Activated naive CD4-positive, alpha-beta T cell treated with anti-CD3 and anti-CD28 coated beads, Interleukin-2, amount 50 U/mL, for 72 hours (primary cell): ENCODE data around the gene PHF24. TPM values are rescaled to one million over a fixed set of nuclear protein-coding genes. Genes with fewer than 3 reads are reported as not detected.

Experiments
- ATAC-seq, 2 donors: fragments of 150-1000 bp; cut with Tn5 transposase; 2 replicates each; pipeline ENCODE4 v1.10.0; 2021; ENCODE audit warnings: mild to moderate bottlenecking in 2 of 2, moderate library complexity in 2 of 2
- DNase-seq, 2 donors: peaks; one replicate each; pipeline ENCODE4 v3.0.0; 2021 to 2022; ENCODE audit warnings: low spot score in 2 of 2
- H3K27ac Mint-ChIP-seq, 2 donors: one replicate each; pipeline ENCODE4 v1.8.0; 2022; ENCODE audit warnings: mild to moderate bottlenecking in 2 of 2, mixed read lengths in 2 of 2
- H3K36me3 Mint-ChIP-seq, 2 donors: one replicate each; pipeline ENCODE4 v1.8.0; 2022; ENCODE audit warnings: mixed read lengths in 2 of 2
- H3K9me3 Mint-ChIP-seq, 2 donors: one replicate each; pipeline ENCODE4 v1.8.0; 2022; ENCODE audit warnings: mixed read lengths in 2 of 2
- total RNA-seq, 2 donors: library from RNA; stranded (reverse); gene quantifications; one replicate each; pipeline ENCODE4 v1.2.3, GENCODE V29; 2022

PHF24 gene
- total RNA-seq, 2 donors from 2014 or later, result 0.06 to 0.09 TPM

- DNase-seq (peak in 1 of 2 donors; percentile 63), ATAC-seq (no peak)
- Mint-ChIP-seq H3K36me3 (peaks cover 2 to 20% of the 10 kb centered on the region in 2 donors), H3K9me3 (no peaks in the 10 kb centered on the region), H3K27ac (peak overlapping the region; percentile 95 to 98)
These were observed 33.7 kb downstream of the PHF24 start for GRCh38 chr9:34991607-34992375.

- DNase-seq, result peak; percentile 59 to 72
- peak; percentile 12 to 14 for ATAC-seq
These were observed 34.4 kb downstream of the PHF24 start for GRCh38 chr9:34992376-34992951.

GRCh38 chr9:34993502-34994259 lies 35.6 kb downstream of the PHF24 start:
- Mint-ChIP-seq H3K27ac (peak overlapping the region in 1 of 2 donors; percentile 98), H3K36me3 (peaks cover 11 to 20% of the 10 kb centered on the region in 2 donors), H3K9me3 (no peaks in the 10 kb centered on the region)
- no peak for ATAC-seq
- DNase-seq, result no peak

More at GRCh38 chr9:34992376-34992951, 34.4 kb downstream of the PHF24 start:
- H3K27ac Mint-ChIP-seq, result peak overlapping the region; percentile 95 to 98
- H3K36me3 Mint-ChIP-seq, result peaks cover 8 to 24% of the 10 kb centered on the region in 2 donors
- H3K9me3 Mint-ChIP-seq, result no peaks in the 10 kb centered on the region

- no peak for ATAC-seq
- Mint-ChIP-seq H3K27ac (peak overlapping the region; percentile 84 to 98), H3K36me3 (peaks cover 11 to 18% of the 10 kb centered on the region in 2 donors), H3K9me3 (no peaks in the 10 kb centered on the region)
- no peak for DNase-seq
These were observed 36.3 kb downstream of the PHF24 start for GRCh38 chr9:34994260-34994899.

- peaks cover 11 to 18% of the 10 kb centered on the region in 2 donors for H3K36me3 Mint-ChIP-seq
- ATAC-seq, result no peak
- H3K9me3 Mint-ChIP-seq, result no peaks in the 10 kb centered on the region
These were observed 37.0 kb downstream of the PHF24 start for GRCh38 chr9:34994900-34995669.

GRCh38 chr9:34995670-34996060 lies 37.6 kb downstream of the PHF24 start:
- DNase-seq (no peak), ATAC-seq (no peak)
- Mint-ChIP-seq H3K27ac (no peak overlapping the region), H3K9me3 (no peaks in the 10 kb centered on the region), H3K36me3 (peaks cover 11 to 13% of the 10 kb centered on the region in 2 donors)

More at GRCh38 chr9:34994900-34995669, 37.0 kb downstream of the PHF24 start:
- no peak for DNase-seq
- no peak overlapping the region for H3K27ac Mint-ChIP-seq

GRCh38 chr9:34996181-34996904 lies 38.3 kb downstream of the PHF24 start:
- peaks cover 11 to 13% of the 10 kb centered on the region in 2 donors for H3K36me3 Mint-ChIP-seq
- DNase-seq, result no peak
- no peak for ATAC-seq
- H3K27ac Mint-ChIP-seq, result peak overlapping the region; percentile 25 to 56
- H3K9me3 Mint-ChIP-seq, result no peaks in the 10 kb centered on the region

- DNase-seq (no peak), ATAC-seq (no peak)
- peaks cover 11 to 17% of the 10 kb centered on the region in 2 donors for H3K36me3 Mint-ChIP-seq
- H3K9me3 Mint-ChIP-seq, result no peaks in the 10 kb centered on the region
- peak overlapping the region; percentile 25 to 56 for H3K27ac Mint-ChIP-seq
These were observed 38.8 kb downstream of the PHF24 start for GRCh38 chr9:34996905-34997279.

GRCh38 chr9:34997379-34997781 lies 39.3 kb downstream of the PHF24 start:
- DNase-seq (no peak), ATAC-seq (no peak)
- Mint-ChIP-seq H3K9me3 (no peaks in the 10 kb centered on the region), H3K27ac (peak overlapping the region in 1 of 2 donors; percentile 25), H3K36me3 (peaks cover 11 to 17% of the 10 kb centered on the region in 2 donors)

- H3K27ac Mint-ChIP-seq, result peak overlapping the region in 1 of 2 donors; percentile 46
- ATAC-seq, result no peak
- H3K36me3 Mint-ChIP-seq, result peaks cover 11 to 17% of the 10 kb centered on the region in 2 donors
- DNase-seq, result no peak
- no peaks in the 10 kb centered on the region for H3K9me3 Mint-ChIP-seq
These were observed 40.2 kb downstream of the PHF24 start for GRCh38 chr9:34998266-34998665.

GRCh38 chr9:34999576-34999975 lies 41.5 kb downstream of the PHF24 start:
- no peak overlapping the region for H3K27ac Mint-ChIP-seq
- ATAC-seq, result no peak
- no peaks in the 10 kb centered on the region for H3K9me3 Mint-ChIP-seq
- DNase-seq, result no peak
- peaks cover 11 to 17% of the 10 kb centered on the region in 2 donors for H3K36me3 Mint-ChIP-seq

GRCh38 chr9:35000535-35001284 lies 42.6 kb downstream of the PHF24 start:
- Mint-ChIP-seq H3K36me3 (peaks cover 11 to 17% of the 10 kb centered on the region in 2 donors), H3K27ac (peak overlapping the region; percentile 81 to 97), H3K9me3 (no peaks in the 10 kb centered on the region)
- DNase-seq (no peak), ATAC-seq (no peak)

- DNase-seq, result no peak
- H3K9me3 Mint-ChIP-seq, result no peaks in the 10 kb centered on the region
- peak overlapping the region; percentile 81 to 97 for H3K27ac Mint-ChIP-seq
- no peak for ATAC-seq
- H3K36me3 Mint-ChIP-seq, result peaks cover 10 to 17% of the 10 kb centered on the region in 2 donors
These were observed 43.2 kb downstream of the PHF24 start for GRCh38 chr9:35001285-35001677.

GRCh38 chr9:35001803-35002502 lies 43.9 kb downstream of the PHF24 start:
- H3K27ac Mint-ChIP-seq, result peak overlapping the region; percentile 81 to 97
- ATAC-seq, result peak; percentile 92 to 94
- no peaks in the 10 kb centered on the region for H3K9me3 Mint-ChIP-seq
- peaks cover 3 to 13% of the 10 kb centered on the region in 2 donors for H3K36me3 Mint-ChIP-seq
- DNase-seq, result peak in 1 of 2 donors; percentile 68
